ENCODE results near the gene RAI1.

RAI1 gene

DNA sequence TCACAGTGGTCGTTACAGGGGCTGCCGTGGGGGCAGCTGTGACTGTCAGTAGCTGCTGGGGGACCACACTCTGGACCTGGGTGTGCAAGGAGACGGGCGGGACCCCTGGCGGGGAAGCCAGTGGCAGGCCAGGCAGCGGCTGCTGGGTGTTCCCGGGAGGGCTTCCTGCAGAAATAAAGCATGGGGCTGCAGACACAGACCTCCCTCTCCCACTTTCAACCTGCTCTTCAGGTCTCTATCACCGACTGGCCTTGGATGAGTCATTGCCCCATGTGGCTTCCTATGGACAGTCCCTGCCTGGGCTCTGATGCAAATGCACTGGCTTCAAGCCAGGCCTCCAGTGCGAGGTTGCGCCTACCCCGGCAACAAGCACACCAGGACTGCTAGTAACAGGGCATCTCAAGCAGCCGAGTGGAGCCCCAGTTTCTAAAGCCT lies 138.3 kb downstream of the RAI1 start:
- Histone ChIP-seq H3K4me2 (ENCODE audit: low read length, poor library complexity, severe bottlenecking) (no peak overlapping the region), H4K8ac (ENCODE audit: low read length) (no peak overlapping the region), H2BK15ac (ENCODE audit: low read depth, poor library complexity, severe bottlenecking) (no peak overlapping the region), H3K18ac (ENCODE audit: low read depth in 1 of 2, low read length in 2 of 2) (peak overlapping the region in 1 of 2 experiments; percentile 6), H3K79me1 (replicated peaks; ENCODE audit: low read length, poor library complexity, severe bottlenecking) (peaks cover 36% of the 10 kb centered on the region), H2AK5ac (ENCODE audit: low read length, severe bottlenecking) (no peak overlapping the region), H2AFZ (ENCODE audit: low read depth, low read length) (no peak overlapping the region), H3K27ac (ENCODE audit: low read length, poor library complexity, severe bottlenecking) (no peak overlapping the region), H3K4me1 (ENCODE audit: control insufficient read depth, insufficient read depth, low read depth, low read length) (peaks cover 51% of the 10 kb centered on the region), H3K9ac (ENCODE audit: low read length) (no peak overlapping the region), H3K27me3 (ENCODE audit: control insufficient read depth in 1 of 2, insufficient read depth in 1 of 2, low read length in 2 of 2) (no peaks in the 10 kb centered on the region), H3K14ac (ENCODE audit: low read length in 2 of 2) (no peak overlapping the region), H2BK12ac (ENCODE audit: low read length in 2 of 2) (peak overlapping the region in 1 of 2 experiments; percentile 60), H3K23ac (ENCODE audit: low read length in 2 of 2) (no peak overlapping the region), H2BK120ac (ENCODE audit: low read depth, low read length) (no peak overlapping the region), H2BK5ac (ENCODE audit: low read depth, low read length, poor library complexity, severe bottlenecking) (no peak overlapping the region), H3K9me3 (ENCODE audit: control insufficient read depth, low read length) (no peaks in the 10 kb centered on the region), H3K4ac (ENCODE audit: low read depth in 1 of 2, low read length in 2 of 2) (no peak overlapping the region), H3K36me3 (ENCODE audit: control insufficient read depth in 1 of 2, insufficient read depth in 2 of 2, low read depth in 1 of 2, low read length in 2 of 2) (peaks cover 57 to 65% of the 10 kb centered on the region in 2 experiments), H4K91ac (ENCODE audit: low read length) (no peak overlapping the region), H3K4me3 (ENCODE audit: insufficient read depth in 1 of 2, low read depth in 1 of 2, low read length in 2 of 2) (no peak overlapping the region)
- WGBS: 65% methylated on average over 12 of the region's 12 CpGs
- peak; percentile 94 for DNase-seq

DNA sequence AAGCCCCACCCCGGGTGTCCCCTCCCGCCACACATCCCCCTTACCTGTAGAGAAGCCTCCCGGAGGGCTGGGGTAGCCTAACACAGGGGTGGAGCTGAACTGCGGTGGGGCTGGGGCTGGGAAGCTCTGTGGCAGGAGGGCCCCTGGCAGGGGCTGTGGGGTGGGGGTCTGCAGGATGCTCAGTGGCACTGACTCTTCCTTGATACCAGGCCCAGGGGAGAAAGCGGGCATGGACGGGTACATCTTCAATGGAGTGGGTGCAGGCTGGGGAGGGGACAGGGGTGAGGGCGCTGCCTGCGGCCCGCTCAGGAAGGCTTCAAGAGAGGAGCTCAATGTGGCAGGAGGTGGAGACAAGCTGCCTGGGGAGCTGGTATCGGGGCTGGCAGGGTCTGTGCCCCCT lies 138.8 kb downstream of the RAI1 start:
- no peaks in the 10 kb centered on the region for H3K27me3 ChIP-seq (ENCODE audit: control insufficient read depth in 1 of 2, insufficient read depth in 1 of 2, low read length in 2 of 2)
- peak overlapping the region; percentile 37 to 61 for H3K18ac ChIP-seq (ENCODE audit: low read depth in 1 of 2, low read length in 2 of 2)
- H2BK5ac ChIP-seq (ENCODE audit: low read depth, low read length, poor library complexity, severe bottlenecking): no peak overlapping the region
- H3K14ac ChIP-seq (ENCODE audit: low read length in 2 of 2): peak overlapping the region in 1 of 2 experiments; percentile 79
- peak overlapping the region; percentile 25 for H4K91ac ChIP-seq (ENCODE audit: low read length)
- H3K4me1 ChIP-seq (ENCODE audit: control insufficient read depth, insufficient read depth, low read depth, low read length): peaks cover 55% of the 10 kb centered on the region
- no peaks in the 10 kb centered on the region for H3K9me3 ChIP-seq (ENCODE audit: control insufficient read depth, low read length)
- H3K23ac ChIP-seq (ENCODE audit: low read length in 2 of 2): no peak overlapping the region
- H3K4me2 ChIP-seq (ENCODE audit: low read length, poor library complexity, severe bottlenecking): no peak overlapping the region
- no peak overlapping the region for H2AFZ ChIP-seq (ENCODE audit: low read depth, low read length)
- H3K36me3 ChIP-seq (ENCODE audit: control insufficient read depth in 1 of 2, insufficient read depth in 2 of 2, low read depth in 1 of 2, low read length in 2 of 2): peaks cover 52 to 60% of the 10 kb centered on the region in 2 experiments
- H2BK120ac ChIP-seq (ENCODE audit: low read depth, low read length): no peak overlapping the region
- H3K9ac ChIP-seq (ENCODE audit: low read length): peak overlapping the region; percentile 54
- H3K4ac ChIP-seq (ENCODE audit: low read depth in 1 of 2, low read length in 2 of 2): peak overlapping the region in 1 of 2 experiments; percentile 20
- peaks cover 41% of the 10 kb centered on the region for H3K79me1 ChIP-seq (replicated peaks; ENCODE audit: low read length, poor library complexity, severe bottlenecking)
- peak overlapping the region in 1 of 2 experiments; percentile 52 for H2BK12ac ChIP-seq (ENCODE audit: low read length in 2 of 2)
- peak overlapping the region; percentile 19 for H4K8ac ChIP-seq (ENCODE audit: low read length)
- H2BK15ac ChIP-seq (ENCODE audit: low read depth, poor library complexity, severe bottlenecking): no peak overlapping the region
- no peak overlapping the region for H3K4me3 ChIP-seq (ENCODE audit: insufficient read depth in 1 of 2, low read depth in 1 of 2, low read length in 2 of 2)
- H2AK5ac ChIP-seq (ENCODE audit: low read length, severe bottlenecking): no peak overlapping the region
- over 99% methylated on average over 7 of the region's 10 CpGs for WGBS
- DNase-seq: no peak
- no peak overlapping the region for H3K27ac ChIP-seq (ENCODE audit: low read length, poor library complexity, severe bottlenecking)

DNA sequence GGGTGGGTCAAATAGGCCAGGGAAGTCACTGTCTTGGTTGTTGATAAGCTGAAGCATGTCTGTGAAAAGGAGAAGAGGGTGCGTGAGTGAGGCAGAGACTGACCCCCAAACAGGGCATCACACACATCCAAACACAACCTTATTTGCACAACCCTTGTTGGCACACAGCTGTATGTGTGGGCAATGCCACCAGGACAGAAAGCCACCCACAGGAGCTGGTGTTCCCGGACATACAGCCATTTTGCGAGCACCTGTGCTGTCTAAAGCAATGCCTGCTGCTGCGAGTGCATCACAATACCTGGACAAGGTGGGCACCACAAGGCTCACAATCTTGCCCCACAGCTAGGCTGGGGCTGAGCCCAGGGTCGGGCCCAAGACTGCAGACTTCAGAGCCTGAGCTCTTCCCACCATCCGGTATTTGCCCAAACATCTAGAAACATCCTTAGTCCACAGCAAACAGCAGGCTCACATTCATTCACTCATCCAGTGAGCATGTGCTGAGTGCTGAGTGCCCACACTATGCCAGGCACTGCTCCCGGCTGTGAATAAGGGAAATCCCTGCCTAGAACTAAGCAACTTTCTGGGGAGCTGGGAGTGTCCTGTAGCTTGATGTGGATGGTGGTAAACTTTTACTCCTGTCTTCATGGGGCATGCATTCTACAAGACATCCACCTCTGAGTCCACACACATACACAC lies 139.4 kb downstream of the RAI1 start:
- Histone ChIP-seq H3K27me3 (ENCODE audit: control insufficient read depth in 1 of 2, insufficient read depth in 1 of 2, low read length in 2 of 2) (no peaks in the 10 kb centered on the region), H3K4me2 (ENCODE audit: low read length, poor library complexity, severe bottlenecking) (no peak overlapping the region), H3K9ac (ENCODE audit: low read length) (peak overlapping the region; percentile 54), H3K36me3 (ENCODE audit: control insufficient read depth in 1 of 2, insufficient read depth in 2 of 2, low read depth in 1 of 2, low read length in 2 of 2) (peaks cover 47 to 54% of the 10 kb centered on the region in 2 experiments), H3K79me1 (replicated peaks; ENCODE audit: low read length, poor library complexity, severe bottlenecking) (peaks cover 41% of the 10 kb centered on the region), H3K23ac (ENCODE audit: low read length in 2 of 2) (no peak overlapping the region), H3K27ac (ENCODE audit: low read length, poor library complexity, severe bottlenecking) (no peak overlapping the region), H3K18ac (ENCODE audit: low read depth in 1 of 2, low read length in 2 of 2) (peak overlapping the region; percentile 37 to 61), H3K4ac (ENCODE audit: low read depth in 1 of 2, low read length in 2 of 2) (peak overlapping the region in 1 of 2 experiments; percentile 20), H3K4me1 (ENCODE audit: control insufficient read depth, insufficient read depth, low read depth, low read length) (peaks cover 55% of the 10 kb centered on the region), H2BK15ac (ENCODE audit: low read depth, poor library complexity, severe bottlenecking) (peak overlapping the region; percentile 17), H2AK5ac (ENCODE audit: low read length, severe bottlenecking) (no peak overlapping the region), H4K91ac (ENCODE audit: low read length) (peak overlapping the region; percentile 41), H2BK12ac (ENCODE audit: low read length in 2 of 2) (peak overlapping the region in 1 of 2 experiments; percentile 52), H2BK120ac (ENCODE audit: low read depth, low read length) (no peak overlapping the region), H2AFZ (ENCODE audit: low read depth, low read length) (no peak overlapping the region), H2BK5ac (ENCODE audit: low read depth, low read length, poor library complexity, severe bottlenecking) (no peak overlapping the region), H3K14ac (ENCODE audit: low read length in 2 of 2) (peak overlapping the region in 1 of 2 experiments; percentile 79), H4K8ac (ENCODE audit: low read length) (peak overlapping the region; percentile 19), H3K4me3 (ENCODE audit: insufficient read depth in 1 of 2, low read depth in 1 of 2, low read length in 2 of 2) (peak overlapping the region in 1 of 2 experiments; percentile 94), H3K9me3 (ENCODE audit: control insufficient read depth, low read length) (no peaks in the 10 kb centered on the region)
- peak; percentile 23 for DNase-seq
- WGBS: 96% methylated on average over 6 of the region's 7 CpGs

DNA sequence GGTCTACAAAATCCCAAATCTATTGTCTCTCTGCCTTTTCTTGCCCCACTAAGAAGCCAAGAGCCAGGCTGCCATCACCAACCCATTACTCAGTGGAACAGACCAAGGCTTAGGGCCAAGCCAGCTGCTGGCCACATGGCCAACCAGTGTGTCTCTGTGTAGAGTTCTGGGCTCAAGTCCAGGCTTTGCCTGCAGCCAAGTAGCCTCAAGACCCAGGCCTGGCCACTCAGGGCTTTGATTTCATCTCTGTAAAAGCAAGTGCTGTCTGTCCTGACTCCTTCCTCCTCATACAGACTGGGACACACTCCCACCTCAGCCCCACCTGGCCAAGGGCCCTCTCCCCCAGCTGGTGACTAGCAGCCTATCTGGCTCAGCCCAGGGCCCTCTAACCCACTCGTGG lies 140.9 kb downstream of the RAI1 start:
- Histone ChIP-seq H2BK15ac (ENCODE audit: low read depth, poor library complexity, severe bottlenecking) (no peak overlapping the region), H3K18ac (ENCODE audit: low read depth in 1 of 2, low read length in 2 of 2) (peak overlapping the region; percentile 15 to 24), H2AFZ (ENCODE audit: low read depth, low read length) (no peak overlapping the region), H3K4me3 (ENCODE audit: insufficient read depth in 1 of 2, low read depth in 1 of 2, low read length in 2 of 2) (peak overlapping the region in 1 of 2 experiments; percentile 94), H3K27me3 (ENCODE audit: control insufficient read depth in 1 of 2, insufficient read depth in 1 of 2, low read length in 2 of 2) (no peaks in the 10 kb centered on the region), H3K27ac (ENCODE audit: low read length, poor library complexity, severe bottlenecking) (no peak overlapping the region), H3K23ac (ENCODE audit: low read length in 2 of 2) (no peak overlapping the region), H2BK12ac (ENCODE audit: low read length in 2 of 2) (peak overlapping the region; percentile 9 to 49), H3K9ac (ENCODE audit: low read length) (peak overlapping the region; percentile 89), H2BK5ac (ENCODE audit: low read depth, low read length, poor library complexity, severe bottlenecking) (no peak overlapping the region), H3K14ac (ENCODE audit: low read length in 2 of 2) (peak overlapping the region in 1 of 2 experiments; percentile 29), H2AK5ac (ENCODE audit: low read length, severe bottlenecking) (peak overlapping the region; percentile 29), H3K4ac (ENCODE audit: low read depth in 1 of 2, low read length in 2 of 2) (peak overlapping the region in 1 of 2 experiments; percentile 50), H3K79me1 (replicated peaks; ENCODE audit: low read length, poor library complexity, severe bottlenecking) (peaks cover 48% of the 10 kb centered on the region), H4K91ac (ENCODE audit: low read length) (peak overlapping the region; percentile 14), H4K8ac (ENCODE audit: low read length) (no peak overlapping the region), H2BK120ac (ENCODE audit: low read depth, low read length) (no peak overlapping the region), H3K4me2 (ENCODE audit: low read length, poor library complexity, severe bottlenecking) (no peak overlapping the region), H3K4me1 (ENCODE audit: control insufficient read depth, insufficient read depth, low read depth, low read length) (peaks cover 58% of the 10 kb centered on the region), H3K36me3 (ENCODE audit: control insufficient read depth in 1 of 2, insufficient read depth in 2 of 2, low read depth in 1 of 2, low read length in 2 of 2) (peaks cover 35 to 47% of the 10 kb centered on the region in 2 experiments), H3K9me3 (ENCODE audit: control insufficient read depth, low read length) (no peaks in the 10 kb centered on the region)
- 100% methylated on average over 1 of the region's 1 CpG for WGBS
- DNase-seq: peak; percentile 59
